HUES6 (cell line): ENCODE data around the gene WFIKKN1.

Experiments used
- H3K27ac ChIP-seq: 2 replicates; pipeline ENCODE4 v1.7.0; 2013; ENCODE audit warnings: low read depth, mild to moderate bottlenecking, low read length, inconsistent platforms
- H3K27me3 ChIP-seq: 2 replicates; pipeline ENCODE4 v1.6.1; 2013; ENCODE audit warnings: low read length; ENCODE audit not compliant: control insufficient read depth, insufficient read depth
- H3K36me3 ChIP-seq: 2 replicates; pipeline ENCODE4 v1.6.1; 2013; ENCODE audit warnings: low read length; ENCODE audit not compliant: control insufficient read depth, insufficient read depth
- H3K4me1 ChIP-seq: 2 replicates; pipeline ENCODE4 v1.6.1; 2013; ENCODE audit warnings: low read length; ENCODE audit not compliant: control insufficient read depth, insufficient read depth
- H3K4me3 ChIP-seq: 2 replicates; pipeline ENCODE4 v1.5.1; 2013; ENCODE audit warnings: low read depth, low read length
- H3K9ac ChIP-seq: one replicate; pipeline ENCODE4 v1.6.1; 2013; ENCODE audit warnings: mild to moderate bottlenecking, low read length
- H3K9me3 ChIP-seq: 2 replicates; pipeline ENCODE4 v1.6.1; 2013; ENCODE audit warnings: low read depth, low read length; ENCODE audit not compliant: control insufficient read depth, insufficient read depth

WFIKKN1 gene

GRCh38 chr16:640614-641013 lies 9.8 kb downstream of the WFIKKN1 start:
- Histone ChIP-seq H3K27ac (no peak overlapping the region), H3K9ac (no peak overlapping the region), H3K4me3 (no peak overlapping the region), H3K9me3 (no peaks in the 10 kb centered on the region), H3K27me3 (peaks cover 10% of the 10 kb centered on the region; the same call in 1 of the 2 replicates), H3K4me1 (peaks cover 29% of the 10 kb centered on the region), H3K36me3 (no peaks in the 10 kb centered on the region)

GRCh38 chr16:641326-642188 lies 10.8 kb downstream of the WFIKKN1 start, which contains the start of gene MCRIP2:
TSS of gene MCRIP2 (plus strand) at chr16:641828. CDS start at chr16:641992, 164 bp downstream.
- Histone ChIP-seq H3K27ac (0 out of 2 replicates have a peak within 1 kb of the TSS, but pooled peaks have one; percentile 26), H3K9ac (peak within 1 kb of the TSS; percentile 62), H3K9me3 (no peaks in the 10 kb centered on the region), H3K4me1 (peaks cover 32% of the 10 kb centered on the region), H3K4me3 (peak within 1 kb of the TSS; percentile 79), H3K27me3 (peaks cover 10% of the 10 kb centered on the region; the same call in 1 of the 2 replicates), H3K36me3 (no peaks in the 10 kb centered on the region)

- Histone ChIP-seq H3K27me3 (peaks cover 10% of the 10 kb centered on the region; the same call in 1 of the 2 replicates), H3K9me3 (no peaks in the 10 kb centered on the region), H3K4me1 (peaks cover 30% of the 10 kb centered on the region), H3K4me3 (peak overlapping the region; percentile 79), H3K27ac (0 out of 2 replicates have a peak overlapping the region, but pooled peaks have one; percentile 2), H3K36me3 (no peaks in the 10 kb centered on the region), H3K9ac (peak overlapping the region; percentile 62)
Observed at GRCh38 chr16:642189-643049, 11.6 kb downstream of the WFIKKN1 start.

- no peaks in the 10 kb centered on the region for H3K9me3 ChIP-seq
- peaks cover 10% of the 10 kb centered on the region; the same call in 1 of the 2 replicates for H3K27me3 ChIP-seq
- H3K4me1 ChIP-seq, result peaks cover 26% of the 10 kb centered on the region
- no peak overlapping the region for H3K27ac ChIP-seq
- no peaks in the 10 kb centered on the region for H3K36me3 ChIP-seq
- H3K9ac ChIP-seq, result no peak overlapping the region
- peak overlapping the region; percentile 79 for H3K4me3 ChIP-seq
Observed at GRCh38 chr16:643050-643368, 12.2 kb downstream of the WFIKKN1 start.

GRCh38 chr16:644556-644955 lies 13.8 kb downstream of the WFIKKN1 start:
- Histone ChIP-seq H3K9me3 (no peaks in the 10 kb centered on the region), H3K36me3 (no peaks in the 10 kb centered on the region), H3K9ac (no peak overlapping the region), H3K27ac (no peak overlapping the region), H3K4me1 (peaks cover 18% of the 10 kb centered on the region), H3K4me3 (no peak overlapping the region), H3K27me3 (peaks cover 10% of the 10 kb centered on the region; the same call in 1 of the 2 replicates)

GRCh38 chr16:645852-646678 lies 15.3 kb downstream of the WFIKKN1 start:
- H3K9ac ChIP-seq, result no peak overlapping the region
- H3K27me3 ChIP-seq, result peaks cover 10% of the 10 kb centered on the region; the same call in 1 of the 2 replicates
- H3K4me3 ChIP-seq, result no peak overlapping the region
- H3K36me3 ChIP-seq, result no peaks in the 10 kb centered on the region
- no peak overlapping the region for H3K27ac ChIP-seq
- no peaks in the 10 kb centered on the region for H3K9me3 ChIP-seq
- peaks cover 23% of the 10 kb centered on the region for H3K4me1 ChIP-seq

GRCh38 chr16:646679-647172 lies 15.9 kb downstream of the WFIKKN1 start:
- Histone ChIP-seq H3K36me3 (peaks cover 3% of the 10 kb centered on the region; the same call in 1 of the 2 replicates), H3K9ac (no peak overlapping the region)

GRCh38 chr16:647173-647902 lies 16.6 kb downstream of the WFIKKN1 start:
- H3K4me3 ChIP-seq, result no peak overlapping the region
- H3K9me3 ChIP-seq, result no peaks in the 10 kb centered on the region
- H3K27me3 ChIP-seq, result peaks cover 8% of the 10 kb centered on the region; the same call in 1 of the 2 replicates
- H3K4me1 ChIP-seq, result peaks cover 22% of the 10 kb centered on the region
- H3K27ac ChIP-seq, result no peak overlapping the region
- no peak overlapping the region for H3K9ac ChIP-seq
- H3K36me3 ChIP-seq, result peaks cover 9% of the 10 kb centered on the region

More at GRCh38 chr16:646679-647172, 15.9 kb downstream of the WFIKKN1 start:
- no peaks in the 10 kb centered on the region for H3K9me3 ChIP-seq
- peaks cover 10% of the 10 kb centered on the region; the same call in 1 of the 2 replicates for H3K27me3 ChIP-seq
- H3K4me1 ChIP-seq, result peaks cover 23% of the 10 kb centered on the region
- H3K4me3 ChIP-seq, result no peak overlapping the region
- no peak overlapping the region for H3K27ac ChIP-seq

GRCh38 chr16:648071-648780 lies 17.4 kb downstream of the WFIKKN1 start:
- Histone ChIP-seq H3K4me3 (peak overlapping the region; percentile 76), H3K27me3 (no peaks in the 10 kb centered on the region; the same call in 1 of the 2 replicates), H3K9me3 (no peaks in the 10 kb centered on the region), H3K36me3 (peaks cover 13% of the 10 kb centered on the region), H3K9ac (peak overlapping the region; percentile 74), H3K4me1 (peaks cover 13% of the 10 kb centered on the region), H3K27ac (peak overlapping the region; percentile 66; the same call in 1 of the 2 replicates)
